ENCODE results near the gene DAGLB. TPM values are rescaled to one million over a fixed set of nuclear protein-coding genes. Genes with fewer than 3 reads are reported as not detected.
"Not testable (repeated sequence)": the region's sequence is repeated elsewhere in the genome, so short reads cannot be mapped to it uniquely, and the experiment has no call there.

Gene DAGLB
- polyA plus RNA-seq, 3 donors = 12.4 to 16.4 (median 14.7) TPM

GRCh38 chr7:6463609-6464008, 15.9 kb upstream of the DAGLB start:
- not testable (repeated sequence) for DNase-seq (ENCODE audit: low read depth in 3 of 3, low spot score in 2 of 3)

GRCh38 chr7:6461946-6462550, 14.3 kb upstream of the DAGLB start:
- no peak for DNase-seq (ENCODE audit: low read depth in 3 of 3, low spot score in 2 of 3)

DNA sequence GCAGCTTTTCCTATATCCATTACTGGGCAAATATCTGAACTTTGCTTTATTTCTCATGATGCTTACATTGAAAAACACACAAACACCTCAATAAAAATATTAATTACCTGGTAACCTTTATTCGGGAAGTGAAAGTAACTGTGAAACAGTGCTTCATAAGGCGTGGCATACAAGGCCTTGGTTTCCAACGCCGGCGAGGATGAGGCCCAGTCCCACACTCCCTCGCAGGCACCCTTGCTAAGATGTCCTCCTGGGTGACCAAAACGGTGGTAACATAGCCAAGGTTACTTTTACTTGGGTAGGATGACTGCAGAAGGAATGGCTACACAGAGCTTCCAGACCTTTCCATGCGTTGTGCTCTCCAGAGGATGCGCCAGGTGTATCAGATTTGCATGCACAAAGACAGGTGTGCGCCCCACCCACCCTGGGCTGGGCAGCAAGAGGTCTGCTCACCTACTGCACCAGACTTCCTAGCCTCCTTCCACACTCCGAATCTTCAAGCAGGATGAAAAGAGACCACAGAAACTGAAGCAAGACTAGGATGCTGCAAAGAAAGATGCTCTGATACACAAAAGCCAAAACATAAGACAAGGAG, 13.3 kb upstream of the DAGLB start:
- DNase-seq (ENCODE audit: low read depth in 3 of 3, low spot score in 2 of 3) = no peak

GRCh38 chr7:6460303-6460702, 12.5 kb upstream of the DAGLB start:
- DNase-seq (ENCODE audit: low read depth in 3 of 3, low spot score in 2 of 3) = no peak

DNA sequence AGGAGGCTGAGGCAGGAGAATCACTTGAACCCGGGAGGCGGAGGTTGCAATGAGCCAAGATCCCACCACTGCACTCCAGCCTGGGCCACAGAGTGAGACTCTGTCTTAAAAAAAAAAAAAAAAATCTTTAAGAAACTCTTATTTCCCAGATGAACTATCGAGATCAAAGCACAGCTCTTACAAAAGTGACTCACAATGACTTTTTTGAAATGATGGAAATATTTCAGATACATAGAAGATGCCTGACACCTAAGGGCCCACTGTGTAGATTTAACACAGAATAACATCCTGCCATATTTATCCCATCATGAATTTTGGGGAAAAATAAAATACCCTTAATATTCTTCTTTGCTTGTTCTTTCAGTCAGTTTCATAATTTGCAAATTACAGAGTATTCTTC, 10.9 kb upstream of the DAGLB start:
- DNase-seq (ENCODE audit: low read depth in 3 of 3, low spot score in 2 of 3) = not testable (repeated sequence)

DNA sequence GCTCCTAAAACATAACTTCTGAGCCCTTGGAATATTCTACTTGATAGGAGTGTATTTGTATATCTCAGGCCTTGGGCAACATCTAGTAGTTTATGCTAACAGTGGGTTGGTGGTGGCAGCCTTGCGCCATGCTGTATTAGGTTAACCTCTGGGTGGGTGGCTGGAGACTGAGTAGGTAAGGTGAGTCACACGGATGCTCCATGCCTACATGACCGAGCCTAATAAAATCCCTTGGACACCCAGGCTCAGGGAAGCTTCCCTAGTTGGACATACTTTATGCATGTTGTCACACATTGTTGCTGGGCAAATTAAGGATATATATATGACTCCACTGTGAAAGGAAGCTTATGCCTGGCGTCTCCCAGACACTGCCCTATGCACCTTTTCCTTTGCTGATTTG, 6.0 kb upstream of the DAGLB start:
- no peak for DNase-seq (ENCODE audit: low read depth in 3 of 3, low spot score in 2 of 3)

DNA sequence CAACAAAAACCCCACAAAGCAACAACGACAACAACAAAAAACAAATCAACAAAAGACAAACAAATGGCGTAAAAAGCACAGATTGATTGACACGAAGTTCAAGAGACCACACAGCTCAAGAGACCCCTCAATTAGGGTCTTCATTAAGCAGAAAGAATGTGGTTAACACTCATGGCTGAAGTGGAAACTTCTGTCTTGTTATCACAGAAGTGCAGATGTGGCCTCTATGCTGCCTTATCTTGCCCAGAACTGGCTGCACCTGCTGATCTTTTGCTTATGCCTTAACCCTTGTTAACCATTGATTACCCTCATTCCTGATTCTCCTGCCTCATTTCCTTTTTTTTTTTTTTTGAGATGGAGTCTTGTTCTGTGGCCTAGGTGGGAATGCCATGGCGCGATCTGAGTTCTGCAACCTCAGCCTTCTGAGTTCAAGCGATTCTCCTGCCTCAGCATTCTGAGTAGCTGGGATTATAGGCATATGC, 3.5 kb upstream of the DAGLB start:
- no peak for DNase-seq (ENCODE audit: low read depth in 3 of 3, low spot score in 2 of 3)

DNA sequence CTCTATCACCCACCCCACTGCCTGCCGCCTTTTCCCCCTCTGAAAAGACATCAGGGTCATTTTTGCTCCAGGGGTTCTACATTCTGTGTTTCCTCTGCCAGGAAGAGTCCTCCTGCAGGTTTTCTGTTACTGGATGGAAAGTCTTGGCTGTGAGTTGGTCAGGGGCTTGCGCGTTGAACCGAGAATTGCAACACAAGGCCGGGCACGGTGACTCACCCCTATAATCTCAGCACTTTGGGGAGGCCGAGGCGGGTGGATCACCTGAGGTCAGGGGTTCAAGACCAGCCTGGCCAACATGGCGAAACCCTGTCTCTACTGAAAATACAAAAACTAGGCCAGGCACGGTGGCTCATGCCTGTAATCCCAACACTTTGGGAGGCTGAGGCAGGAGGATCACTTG, 2.8 kb upstream of the DAGLB start:
- not testable (repeated sequence) for DNase-seq (ENCODE audit: low read depth in 3 of 3, low spot score in 2 of 3)

- not testable (repeated sequence) for DNase-seq (ENCODE audit: low read depth in 3 of 3, low spot score in 2 of 3)
Measured at GRCh38 chr7:6449884-6450283, 2.1 kb upstream of the DAGLB start.

DNA sequence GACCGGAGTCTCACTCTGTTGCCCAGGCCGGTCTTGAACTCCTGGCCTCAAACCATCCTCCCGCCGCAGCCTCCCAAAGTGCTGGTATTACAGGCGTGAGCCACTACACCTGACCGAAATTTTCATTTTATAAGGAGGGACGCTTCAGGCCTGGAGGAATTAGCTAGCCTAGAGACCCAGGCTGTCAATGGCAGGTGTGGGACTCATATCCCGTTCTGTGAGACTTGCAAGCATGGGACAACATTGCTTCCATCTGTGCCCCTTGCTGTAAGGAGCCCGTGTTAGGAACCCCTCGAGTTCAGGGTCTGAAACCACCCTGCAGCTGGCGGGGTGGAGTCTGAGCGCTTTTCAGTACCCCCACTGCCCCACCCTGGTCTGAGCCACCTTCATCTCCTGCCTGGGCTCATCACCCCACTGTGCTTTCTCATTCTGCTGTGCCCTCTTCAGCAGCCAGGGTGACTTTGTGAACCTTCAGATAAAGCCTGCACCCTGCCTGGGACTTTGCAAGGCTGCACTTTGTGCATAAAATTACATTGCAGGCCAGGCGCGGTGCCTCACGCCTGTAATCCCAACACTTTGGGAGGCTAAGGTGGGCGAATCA, 1.3 kb upstream of the DAGLB start:
- DNase-seq (ENCODE audit: low read depth in 3 of 3, low spot score in 2 of 3) = no peak

DNA sequence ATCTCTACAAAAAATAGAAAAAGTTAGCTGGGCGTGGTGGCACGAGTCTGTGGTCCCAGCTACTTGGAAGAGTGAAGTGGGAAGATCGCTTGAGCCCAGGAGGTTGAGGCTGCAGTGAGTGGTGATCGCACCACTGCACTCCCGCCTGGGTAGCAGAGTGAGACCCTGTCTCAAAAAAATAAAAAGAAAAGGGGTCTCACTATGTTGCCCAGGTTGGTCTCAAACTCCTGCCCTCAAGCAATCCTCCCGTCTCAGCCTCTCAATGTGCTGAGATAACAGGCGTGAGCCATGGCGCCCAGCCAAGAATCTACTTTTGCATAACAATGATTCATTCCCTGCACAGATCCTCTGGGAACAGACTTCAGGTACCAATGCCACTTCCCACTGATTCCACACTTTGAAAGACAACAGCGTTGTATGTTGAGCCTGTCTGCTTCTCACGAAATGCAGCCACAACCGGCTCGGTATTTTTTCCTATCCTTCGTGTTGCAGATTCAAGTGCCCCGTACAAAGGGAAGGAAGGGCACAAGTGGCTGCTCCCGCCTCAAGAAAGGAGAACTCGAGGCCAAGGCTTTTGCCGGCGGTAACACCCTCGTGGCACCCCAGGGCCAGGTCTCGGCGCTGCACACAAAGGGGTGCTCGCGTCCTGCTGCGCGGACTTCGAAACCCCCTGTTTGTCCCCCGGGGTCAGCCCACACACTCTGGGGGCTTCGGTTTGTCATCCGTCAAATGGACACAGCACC, 745 bp downstream of the DAGLB start:
- DNase-seq (ENCODE audit: low read depth in 3 of 3, low spot score in 2 of 3) = peak; percentile 25 to 36 (median 36)

DNA sequence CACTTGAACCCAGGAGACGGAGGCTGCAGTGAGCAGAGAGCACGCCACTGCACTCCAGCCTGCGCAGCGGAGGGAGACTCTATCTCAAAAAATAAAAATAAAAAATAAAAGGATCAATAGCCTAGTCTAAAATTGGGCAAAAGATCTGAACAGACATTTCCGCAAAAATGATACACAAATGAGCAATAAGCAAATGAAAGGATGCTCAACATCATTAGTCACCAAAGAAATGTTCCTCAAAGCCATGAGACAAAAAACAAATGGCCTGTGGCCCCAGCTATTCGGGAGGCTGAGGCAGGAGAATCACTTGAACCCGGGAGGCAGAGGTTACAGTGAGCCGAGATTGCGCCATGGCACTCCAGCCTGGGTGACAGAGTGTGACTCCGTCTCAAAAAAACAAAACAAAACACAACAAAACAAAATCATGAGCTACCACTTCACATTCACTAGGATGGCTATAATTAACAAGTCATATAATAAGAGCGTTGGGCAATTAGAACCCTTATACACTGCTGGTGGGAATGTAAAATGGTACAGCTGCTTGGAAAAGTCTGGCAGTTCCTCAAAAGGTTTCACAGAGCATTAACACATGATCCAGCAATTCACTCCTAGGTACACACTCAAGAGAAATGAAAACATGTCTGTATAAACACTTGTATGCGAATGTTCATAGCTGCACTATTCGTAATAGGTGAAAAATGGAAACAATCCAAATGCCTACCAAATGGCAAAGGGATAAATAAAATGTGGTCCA, 3.1 kb downstream of the DAGLB start:
- no peak for DNase-seq (ENCODE audit: low read depth in 3 of 3, low spot score in 2 of 3)

- DNase-seq (ENCODE audit: low read depth in 3 of 3, low spot score in 2 of 3) = no peak
Measured at GRCh38 chr7:6443372-6443941, 4.3 kb downstream of the DAGLB start.

DNA sequence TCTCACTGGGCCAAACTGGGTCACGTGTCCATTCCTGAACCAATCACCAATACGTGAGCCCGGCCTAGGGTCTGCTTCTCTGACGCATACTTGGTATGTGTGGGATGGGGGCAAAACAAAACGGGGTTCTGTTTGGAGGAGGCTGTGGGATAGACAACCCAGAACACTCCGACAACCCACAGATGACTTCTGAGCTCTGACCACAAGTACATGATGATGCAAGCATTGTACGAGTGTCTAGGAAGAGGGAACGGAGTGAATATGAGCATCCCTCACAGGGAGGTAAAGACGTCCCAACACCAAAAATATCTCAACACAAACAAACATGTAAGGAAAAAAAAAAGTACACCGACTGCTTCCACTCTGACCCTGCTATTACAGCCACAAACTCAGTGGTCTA, 5.6 kb downstream of the DAGLB start:
- DNase-seq (ENCODE audit: low read depth in 3 of 3, low spot score in 2 of 3) = no peak

DNA sequence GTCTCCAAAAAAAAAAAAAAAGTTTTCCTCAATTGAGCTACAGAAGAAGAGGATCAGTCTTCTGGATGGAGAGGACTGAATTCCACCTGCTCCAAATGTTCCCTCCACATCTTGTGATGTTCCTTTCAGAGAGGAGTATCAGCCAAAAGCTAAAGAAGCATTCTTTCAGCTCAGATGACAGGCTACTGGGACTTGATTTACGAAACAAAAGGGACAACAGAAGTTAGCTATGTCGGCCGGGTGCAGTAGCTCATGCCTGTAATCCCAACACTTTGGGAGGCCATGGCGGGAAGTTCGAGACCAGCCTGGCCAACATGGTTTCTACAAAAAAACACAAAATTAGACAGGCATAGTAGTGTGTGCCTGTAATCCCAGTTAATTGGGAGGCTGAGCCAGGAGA, 7.4 kb downstream of the DAGLB start:
- no peak for DNase-seq (ENCODE audit: low read depth in 3 of 3, low spot score in 2 of 3)

GRCh38 chr7:6438427-6438826, 9.3 kb downstream of the DAGLB start:
- DNase-seq (ENCODE audit: low read depth in 3 of 3, low spot score in 2 of 3) = no peak

DNA sequence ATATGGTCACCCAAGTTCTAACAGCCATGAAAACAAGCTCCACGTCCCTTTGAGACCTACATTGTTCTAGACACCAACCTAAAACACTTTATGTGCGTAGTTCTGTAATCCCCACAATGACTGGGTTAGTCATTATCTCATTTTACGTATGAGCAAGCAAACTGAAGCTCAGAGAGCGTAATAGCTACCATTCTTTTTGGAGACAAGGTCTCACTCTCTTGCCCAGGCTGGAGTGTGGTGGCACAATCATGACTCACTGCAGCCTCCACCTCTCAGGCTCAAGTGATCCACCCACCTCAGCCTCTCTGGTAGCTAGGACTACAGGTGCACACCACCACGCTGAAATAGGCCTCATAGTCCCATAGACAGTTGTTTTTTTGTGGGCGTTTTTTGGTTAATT, 10.5 kb downstream of the DAGLB start:
- no peak for DNase-seq (ENCODE audit: low read depth in 3 of 3, low spot score in 2 of 3)

DNA sequence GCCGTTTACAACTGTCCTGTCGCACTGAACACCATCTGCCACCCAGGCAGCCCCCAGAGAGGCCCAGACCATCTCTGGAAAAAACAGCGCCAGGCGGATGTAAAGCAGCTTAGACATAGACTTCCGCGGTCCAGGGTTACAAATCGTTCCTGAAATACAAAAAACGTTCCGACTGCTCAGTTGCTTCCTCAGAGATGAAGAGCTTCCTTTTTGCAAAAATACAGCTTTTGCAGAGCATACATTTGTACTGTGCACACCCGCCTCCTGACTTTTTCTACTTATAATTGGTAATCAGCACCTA, 11.4 kb downstream of the DAGLB start:
- DNase-seq (ENCODE audit: low read depth in 3 of 3, low spot score in 2 of 3) = no peak

DNA sequence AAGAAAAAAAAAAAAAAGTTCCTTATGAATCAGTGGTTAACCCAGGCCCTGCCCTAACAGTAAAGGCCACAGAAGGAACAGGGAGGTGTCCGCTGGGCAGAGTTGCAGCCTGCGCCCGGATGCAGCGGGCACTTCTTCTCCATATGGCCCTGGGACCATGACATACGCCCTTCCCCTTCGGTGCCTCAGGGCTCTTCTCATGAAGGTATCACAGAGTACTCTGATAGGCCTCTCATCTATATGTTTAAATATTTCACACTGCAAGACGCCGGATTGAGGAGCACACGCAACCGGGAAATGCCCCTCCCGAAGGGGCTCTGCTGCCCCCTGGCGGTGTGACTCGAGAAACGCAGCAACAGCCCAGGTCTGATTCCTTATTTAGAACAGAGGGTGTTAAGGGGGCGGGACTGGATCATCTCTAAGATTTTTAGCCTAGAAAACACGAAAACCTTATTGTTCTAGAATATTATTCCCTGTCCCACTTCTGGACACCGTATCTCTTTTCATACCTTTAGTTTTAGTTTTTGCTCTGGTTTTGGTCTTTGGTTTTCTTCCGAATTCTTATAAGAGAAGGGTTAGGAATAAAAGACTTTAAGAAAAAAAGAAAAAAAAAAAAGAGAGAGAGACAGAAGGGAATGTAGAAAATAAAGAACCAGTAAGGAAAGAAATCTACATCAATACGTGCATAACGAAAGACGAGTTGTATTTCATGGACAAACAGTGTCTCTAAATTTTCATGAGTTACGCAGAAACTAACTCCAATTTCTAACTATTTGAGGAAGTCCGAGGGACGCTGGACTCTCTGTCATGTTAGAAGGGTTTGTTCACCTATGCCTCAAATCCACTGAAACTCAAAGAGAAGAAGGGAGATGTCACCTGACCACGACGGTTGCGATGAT, 12.0 kb downstream of the DAGLB start:
- peak; percentile 49 to 52 (median 52) for DNase-seq (ENCODE audit: low read depth in 3 of 3, low spot score in 2 of 3)

Measured in right renal cortex interstitium (tissue), 3 donors.